Hippocampal formation (tissue), 2 donors: ENCODE measurements around the gene NCAPG2.
A peak's percentile ranks its signal among the peaks of the same experiment; 100 is the strongest.

Source experiments
- DNase-seq, 2 donors: peaks; one replicate each; lab custom pipeline; 2025; lab: John Stamatoyannopoulos, UW

The NCAPG2 gene

GRCh38 chr7:158596309-158596708, 108.3 kb downstream of the NCAPG2 start:
- no peak for DNase-seq

- no peak for DNase-seq
Observed at GRCh38 chr7:158595068-158595467, 109.5 kb downstream of the NCAPG2 start.

- DNase-seq, result no peak
Observed at GRCh38 chr7:158592541-158592940, 112.1 kb downstream of the NCAPG2 start.

- no peak for DNase-seq
Observed at GRCh38 chr7:158591944-158592343, 112.7 kb downstream of the NCAPG2 start.

- no peak for DNase-seq
Observed at GRCh38 chr7:158590181-158590530, 114.4 kb downstream of the NCAPG2 start.

- no peak for DNase-seq
Observed at GRCh38 chr7:158589653-158590052, 115.0 kb downstream of the NCAPG2 start.

GRCh38 chr7:158588878-158589442, 115.6 kb downstream of the NCAPG2 start:
- no peak for DNase-seq

- no peak for DNase-seq
Observed at GRCh38 chr7:158588085-158588877, 116.3 kb downstream of the NCAPG2 start.

- peak; percentile 27 to 49 for DNase-seq
Observed at GRCh38 chr7:158587162-158588084, 117.2 kb downstream of the NCAPG2 start, which contains the start of gene PTPRN2. Gene PTPRN2 (minus strand): TSS chr7:158587823.

- peak in 1 of 2 donors; percentile 29 for DNase-seq
Observed at GRCh38 chr7:158586499-158587161, 118.0 kb downstream of the NCAPG2 start.

- no peak for DNase-seq
Observed at GRCh38 chr7:158585721-158586498, 118.7 kb downstream of the NCAPG2 start.

- no peak for DNase-seq
Observed at GRCh38 chr7:158584407-158584806, 120.2 kb downstream of the NCAPG2 start.

- DNase-seq, result no peak
Observed at GRCh38 chr7:158583810-158584209, 120.8 kb downstream of the NCAPG2 start.

GRCh38 chr7:158583143-158583542, 121.5 kb downstream of the NCAPG2 start:
- DNase-seq, result no peak

GRCh38 chr7:158582089-158582456, 122.5 kb downstream of the NCAPG2 start:
- DNase-seq, result no peak

- no peak for DNase-seq
Observed at GRCh38 chr7:158581440-158582088, 123.0 kb downstream of the NCAPG2 start.
